Measurements from ENCODE around the gene CEP97.

The CEP97 gene

GRCh38 chr3:101807888-101808287, 83.5 kb downstream of the CEP97 start:
- H3K4me2 ChIP-seq (ENCODE audit: low read length), result no peak overlapping the region
- no peak overlapping the region for H3K4me3 ChIP-seq (ENCODE audit: low read length)
- peaks cover 28% of the 10 kb centered on the region for H3K36me3 ChIP-seq (ENCODE audit: control insufficient read depth, low read length)
- no peaks in the 10 kb centered on the region for H3K27me3 ChIP-seq (ENCODE audit: control insufficient read depth, low read length)
- H3K79me2 ChIP-seq (ENCODE audit: control insufficient read depth, low read length), result 0 out of 2 replicates have a peak, but pooled peaks cover 8% of the 10 kb centered on the region
- TF ChIP-seq CTCF (IDR thresholded peaks at IDR 0.05; ENCODE audit: low read depth, low read length, poor library complexity, severe bottlenecking) (no peak), EZH2phosphoT487 (IDR thresholded peaks at IDR 0.05; ENCODE audit: borderline replicate concordance, low read length) (no peak)
- no peaks in the 10 kb centered on the region for H3K9me2 ChIP-seq (replicated peaks; ENCODE audit: control insufficient read depth, low read length)
- no peaks in the 10 kb centered on the region for H3F3A ChIP-seq (ENCODE audit: control insufficient read depth, insufficient read depth)
- H3K9me3 ChIP-seq (ENCODE audit: control insufficient read depth, insufficient read depth, low read length), result no peaks in the 10 kb centered on the region
- no peak overlapping the region for H3K27ac ChIP-seq (ENCODE audit: low read depth, low read length)
- H3K4me1 ChIP-seq (ENCODE audit: control insufficient read depth, low read length), result peaks cover 22% of the 10 kb centered on the region
- no peaks in the 10 kb centered on the region for H4K20me1 ChIP-seq (ENCODE audit: control insufficient read depth, insufficient read depth, low read depth, low read length)

GRCh38 chr3:101809178-101810021, 85.0 kb downstream of the CEP97 start:
- no peaks in the 10 kb centered on the region for H3K27me3 ChIP-seq (ENCODE audit: control insufficient read depth, low read length)
- H4K20me1 ChIP-seq (ENCODE audit: control insufficient read depth, insufficient read depth, low read depth, low read length), result no peaks in the 10 kb centered on the region
- H3K27ac ChIP-seq (ENCODE audit: low read depth, low read length), result no peak overlapping the region
- H3K9me3 ChIP-seq (ENCODE audit: control insufficient read depth, insufficient read depth, low read length), result no peaks in the 10 kb centered on the region
- peak overlapping the region; percentile 23; the same call in 1 of the 2 replicates for H3K4me2 ChIP-seq (ENCODE audit: low read length)
- peaks cover 30% of the 10 kb centered on the region for H3K4me1 ChIP-seq (ENCODE audit: control insufficient read depth, low read length)
- H3K4me3 ChIP-seq (ENCODE audit: low read length), result no peak overlapping the region
- peaks cover 10% of the 10 kb centered on the region; the same call in 1 of the 2 replicates for H3K79me2 ChIP-seq (ENCODE audit: control insufficient read depth, low read length)
- H3K36me3 ChIP-seq (ENCODE audit: control insufficient read depth, low read length), result peaks cover 15% of the 10 kb centered on the region
- TF ChIP-seq EZH2phosphoT487 (IDR thresholded peaks at IDR 0.05; ENCODE audit: borderline replicate concordance, low read length), result no peak
- TF ChIP-seq CTCF (IDR thresholded peaks at IDR 0.05; ENCODE audit: low read depth, low read length, poor library complexity, severe bottlenecking), result peak; percentile 82
- H3K9me2 ChIP-seq (replicated peaks; ENCODE audit: control insufficient read depth, low read length), result no peaks in the 10 kb centered on the region
- H3F3A ChIP-seq (ENCODE audit: control insufficient read depth, insufficient read depth), result no peaks in the 10 kb centered on the region

DNA sequence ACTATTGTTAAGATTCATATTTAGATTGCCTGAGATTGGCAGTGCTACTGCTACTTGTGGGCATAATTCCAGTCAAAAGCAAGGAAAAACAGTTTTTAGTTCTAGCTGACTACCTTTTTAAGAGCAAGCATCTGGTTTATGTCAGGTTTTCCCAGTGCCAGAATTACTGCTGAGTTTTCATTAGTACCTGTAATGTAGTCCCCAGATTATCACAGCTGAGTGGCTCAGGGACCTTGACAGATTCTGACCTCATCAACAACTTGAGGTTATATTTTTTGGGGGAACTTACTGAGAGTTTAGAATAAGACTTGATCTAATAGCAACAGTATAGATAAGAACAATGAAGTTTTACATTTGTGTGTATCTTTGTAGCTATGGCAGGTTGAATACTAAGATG, 85.6 kb downstream of the CEP97 start:
- H3K4me2 ChIP-seq (ENCODE audit: low read length), result no peak overlapping the region; the same call in 1 of the 2 replicates
- H3K4me1 ChIP-seq (ENCODE audit: control insufficient read depth, low read length), result peaks cover 36% of the 10 kb centered on the region
- no peak overlapping the region for H3K27ac ChIP-seq (ENCODE audit: low read depth, low read length)
- no peak for TF ChIP-seq CTCF (IDR thresholded peaks at IDR 0.05; ENCODE audit: low read depth, low read length, poor library complexity, severe bottlenecking)
- TF ChIP-seq EZH2phosphoT487 (IDR thresholded peaks at IDR 0.05; ENCODE audit: borderline replicate concordance, low read length), result no peak
- no peaks in the 10 kb centered on the region for H3K9me3 ChIP-seq (ENCODE audit: control insufficient read depth, insufficient read depth, low read length)
- no peaks in the 10 kb centered on the region for H3K9me2 ChIP-seq (replicated peaks; ENCODE audit: control insufficient read depth, low read length)
- no peaks in the 10 kb centered on the region for H3K27me3 ChIP-seq (ENCODE audit: control insufficient read depth, low read length)
- no peaks in the 10 kb centered on the region for H4K20me1 ChIP-seq (ENCODE audit: control insufficient read depth, insufficient read depth, low read depth, low read length)
- H3K79me2 ChIP-seq (ENCODE audit: control insufficient read depth, low read length), result peaks cover 7% of the 10 kb centered on the region
- H3K36me3 ChIP-seq (ENCODE audit: control insufficient read depth, low read length), result peaks cover 10% of the 10 kb centered on the region
- no peaks in the 10 kb centered on the region for H3F3A ChIP-seq (ENCODE audit: control insufficient read depth, insufficient read depth)
- H3K4me3 ChIP-seq (ENCODE audit: low read length), result no peak overlapping the region

Measured in DOHH2 (cell line).